ENCODE data around the gene EN2.

Gene EN2

GRCh38 chr7:155458111-155458877, at the start of gene EN2:
EN2 (plus strand) TSS chr7:155458129; CDS start chr7:155458378, 249 bp downstream.
- DNase-seq (ENCODE audit: low spot score), result no peak

- DNase-seq (ENCODE audit: low spot score), result no peak
These were observed 49.0 kb upstream of the EN2 start for GRCh38 chr7:155408651-155409586.

- no peak for DNase-seq (ENCODE audit: low spot score)
These were observed 47.9 kb upstream of the EN2 start for GRCh38 chr7:155409980-155410379.

- no peak for DNase-seq (ENCODE audit: low spot score)
These were observed 47.5 kb upstream of the EN2 start for GRCh38 chr7:155410431-155410830.

GRCh38 chr7:155411718-155412415, 46.1 kb upstream of the EN2 start:
- DNase-seq (ENCODE audit: low spot score), result no peak

- peak; percentile 58 for DNase-seq (ENCODE audit: low spot score)
These were observed 45.3 kb upstream of the EN2 start for GRCh38 chr7:155412416-155413253.

- no peak for DNase-seq (ENCODE audit: low spot score)
These were observed 43.1 kb upstream of the EN2 start for GRCh38 chr7:155414547-155415492.

- no peak for DNase-seq (ENCODE audit: low spot score)
These were observed 41.1 kb upstream of the EN2 start for GRCh38 chr7:155416646-155417380.

GRCh38 chr7:155418304-155418703, 39.6 kb upstream of the EN2 start:
- DNase-seq (ENCODE audit: low spot score), result no peak

- no peak for DNase-seq (ENCODE audit: low spot score)
These were observed 38.8 kb upstream of the EN2 start for GRCh38 chr7:155418941-155419755.

GRCh38 chr7:155420116-155420515, 37.8 kb upstream of the EN2 start:
- no peak for DNase-seq (ENCODE audit: low spot score)

GRCh38 chr7:155422151-155422550, 35.8 kb upstream of the EN2 start:
- DNase-seq (ENCODE audit: low spot score), result no peak

GRCh38 chr7:155422599-155423336, 35.2 kb upstream of the EN2 start:
- DNase-seq (ENCODE audit: low spot score), result no peak

- no peak for DNase-seq (ENCODE audit: low spot score)
These were observed 34.3 kb upstream of the EN2 start for GRCh38 chr7:155423337-155424285.

- DNase-seq (ENCODE audit: low spot score), result no peak
These were observed 33.5 kb upstream of the EN2 start for GRCh38 chr7:155424301-155425010.

- DNase-seq (ENCODE audit: low spot score), result no peak
These were observed 33.0 kb upstream of the EN2 start for GRCh38 chr7:155425011-155425340.

All from LoVo (cell line).